PC-3 (cell line): Measurements from ENCODE around the gene ITPR3. TPM values are rescaled to one million over a fixed set of nuclear protein-coding genes. Genes with fewer than 3 reads are reported as not detected.
"Not testable (repeated sequence)": the region's sequence is repeated elsewhere in the genome, so short reads cannot be mapped to it uniquely, and the experiment has no call there.

Experiments
- ATAC-seq: fragments of 200-7000 bp; cut with Tn5 transposase; 2 replicates; pipeline ENCODE4 v1.9.1; 2020; ENCODE audit warnings: mild to moderate bottlenecking, moderate library complexity
- BruUV-seq: library from RNA; stranded (reverse); fragments of 400-500 nt; replicated peaks from 2 replicates; lab custom pipeline; 2021; lab: Mats Ljungman, UMichigan
- CTCF ChIA-PET: fragments of 300-600 bp; sonication (Branson Sonifier 250); formaldehyde crosslinking; loops from one replicate; lab custom pipeline; 2022; ENCODE audit warnings: antibody characterized with exemption; lab: Charles Lee
- POLR2A ChIA-PET: fragments of 300-600 bp; sonication (Branson Sonifier 250); formaldehyde crosslinking; loops from one replicate; lab custom pipeline; 2022; ENCODE audit warnings: antibody characterized with exemption; ENCODE audit not compliant: unreplicated experiment; lab: Charles Lee
- DNase-seq: peaks from one replicate; pipeline ENCODE4 v3.0.0-alpha.2; 2015
- H2AFZ ChIP-seq: fragments of 300-600 bp; sonication (generic); 2 replicates; pipeline ENCODE4 v1.6.0; 2016; ENCODE audit warnings: antibody characterized with exemption, low read length
- H3F3A ChIP-seq: fragments of 300-600 bp; sonication (generic); one replicate; pipeline ENCODE4 v1.6.0; 2017; ENCODE audit warnings: antibody characterized with exemption, low read length, control low read depth, mild to moderate bottlenecking; ENCODE audit not compliant: unreplicated experiment
- H3K27ac ChIP-seq: fragments of 300-600 bp; sonication (generic); 2 replicates; pipeline ENCODE4 v1.5.1; 2016; ENCODE audit warnings: mild to moderate bottlenecking, low read length
- H3K27me3 ChIP-seq: fragments of 300-600 bp; sonication (generic); 2 replicates; pipeline ENCODE4 v1.6.1; 2016; ENCODE audit warnings: low read length, mixed read lengths
- H3K36me3 ChIP-seq: fragments of 300-600 bp; sonication (generic); 2 replicates; pipeline ENCODE4 v1.6.1; 2016; ENCODE audit warnings: low read depth, mixed run types, low read length, mixed read lengths
- H3K4me1 ChIP-seq: fragments of 300-600 bp; sonication (generic); 2 replicates; pipeline ENCODE4 v1.5.1; 2016; ENCODE audit warnings: low read length; ENCODE audit not compliant: insufficient read depth
- H3K4me2 ChIP-seq: fragments of 300-600 bp; sonication (generic); 2 replicates; pipeline ENCODE4 v1.6.0; 2016; ENCODE audit warnings: low read length
- H3K4me3 ChIP-seq: fragments of 300-600 bp; sonication (generic); 2 replicates; pipeline ENCODE4 v1.5.1; 2016; ENCODE audit warnings: mild to moderate bottlenecking, low read length, mixed read lengths
- H3K79me2 ChIP-seq: fragments of 300-600 bp; sonication (generic); 2 replicates; pipeline ENCODE4 v1.6.1; 2017; ENCODE audit warnings: low read length, mixed read lengths
- H3K9ac ChIP-seq: fragments of 300-600 bp; sonication (generic); 2 replicates; pipeline ENCODE4 v1.6.0; 2016; ENCODE audit warnings: mild to moderate bottlenecking, low read length
- H3K9me2 ChIP-seq: fragments of 300-600 bp; sonication (generic); replicated peaks from 2 replicates; pipeline ENCODE4 v1.6.1; 2016; ENCODE audit warnings: mixed run types, low read length, mixed read lengths
- H3K9me3 ChIP-seq: fragments of 300-600 bp; sonication (generic); 2 replicates; pipeline ENCODE4 v1.6.1; 2016; ENCODE audit warnings: low read length, mixed read lengths
- H4K20me1 ChIP-seq: fragments of 300-600 bp; sonication (generic); 2 replicates; pipeline ENCODE4 v1.6.1; 2016; ENCODE audit warnings: low read length, mixed read lengths
- CTCF ChIP-seq: fragments of 300-600 bp; sonication (generic); conservative IDR thresholded peaks from 2 replicates; pipeline ENCODE4 v1.5.1; 2017; ENCODE audit warnings: antibody characterized with exemption, low read depth, mild to moderate bottlenecking, low read length
- EZH2 ChIP-seq: fragments of 300-600 bp; sonication (generic); IDR thresholded peaks from one replicate; pipeline ENCODE4 v1.6.1; 2017; ENCODE audit warnings: antibody characterized with exemption, mild to moderate bottlenecking, low read length; ENCODE audit not compliant: unreplicated experiment
- EZH2phosphoT487 ChIP-seq: fragments of 300-600 bp; sonication (generic); IDR thresholded peaks from 2 replicates; pipeline ENCODE4 v1.6.1; 2018; ENCODE audit warnings: mild to moderate bottlenecking, antibody characterized with exemption, low read length, borderline replicate concordance
- intact Hi-C: fragments of 100-400 bp; cut with micrococcal nuclease; formaldehyde crosslinking; loops from 2 replicates; pipeline ENCODE4 v1.9.0; 2023
- total RNA-seq: library from RNA; depleted of rRNA; stranded (reverse); fragments of >200 nt; gene quantifications from 2 replicates; pipeline ENCODE4 v1.2.3, GENCODE V29; 2014

The ITPR3 gene
- total RNA-seq, 1 experiment from 2014 or later: 41.8 TPM

- Histone ChIP-seq H3K27me3 (no peaks in the 10 kb centered on the region), H3K27ac (no peak overlapping the region), H3K79me2 (peaks cover 78% of the 10 kb centered on the region), H4K20me1 (peaks cover 22% of the 10 kb centered on the region; the same call in 1 of the 2 replicates), H3K4me3 (no peak overlapping the region), H3K36me3 (peaks cover 15% of the 10 kb centered on the region), H3K9ac (no peak overlapping the region), H3K9me3 (no peaks in the 10 kb centered on the region), H3K4me1 (peaks cover 12% of the 10 kb centered on the region), H3K4me2 (no peak overlapping the region), H2AFZ (no peak overlapping the region), H3K9me2 (no peaks in the 10 kb centered on the region), H3F3A (no peaks in the 10 kb centered on the region)
- intact Hi-C loops: no loop called here
- BruUV-seq: no TSS peak
- CTCF ChIA-PET: interaction anchor here (0.6 kb wide), 1 partner anchor 250 kb away, joined by 5 read pairs; no protein-coding TSS in a partner anchor
- DNase-seq (no peak), ATAC-seq (no peak)
- POLR2A ChIA-PET: no interaction called here
- no peak for TF ChIP-seq EZH2phosphoT487
- no peak for TF ChIP-seq EZH2
- TF ChIP-seq CTCF: no peak
Observed at GRCh38 chr6:33628401-33628964, 7.4 kb downstream of the ITPR3 start.

GRCh38 chr6:33630014-33630413, 8.9 kb downstream of the ITPR3 start:
- Histone ChIP-seq H3K4me3 (no peak overlapping the region), H3K36me3 (peaks cover 7% of the 10 kb centered on the region), H3K79me2 (peaks cover 76% of the 10 kb centered on the region), H3K9ac (no peak overlapping the region), H3K9me3 (no peaks in the 10 kb centered on the region), H3F3A (no peaks in the 10 kb centered on the region), H3K27ac (no peak overlapping the region), H3K27me3 (no peaks in the 10 kb centered on the region), H3K4me1 (peaks cover 7% of the 10 kb centered on the region), H3K9me2 (no peaks in the 10 kb centered on the region), H4K20me1 (peaks cover 19% of the 10 kb centered on the region), H3K4me2 (no peak overlapping the region), H2AFZ (no peak overlapping the region)
- no TSS peak for BruUV-seq
- ChIA-PET CTCF (no interaction called here), POLR2A (no interaction called here)
- intact Hi-C loops: loop anchor here (5.0 kb wide), 1 partner anchor 72 kb away; no protein-coding TSS in a partner anchor
- ATAC-seq (no peak), DNase-seq (no peak)
- no peak for TF ChIP-seq CTCF
- TF ChIP-seq EZH2: no peak
- no peak for TF ChIP-seq EZH2phosphoT487

- H3K79me2 ChIP-seq: peaks cover 74% of the 10 kb centered on the region
- H4K20me1 ChIP-seq: peaks cover 22% of the 10 kb centered on the region
- H3K9me3 ChIP-seq, H3K4me2 ChIP-seq, H3K36me3 ChIP-seq, ATAC-seq, H3F3A ChIP-seq, H3K9me2 ChIP-seq, H3K4me3 ChIP-seq, H2AFZ ChIP-seq, DNase-seq, H3K27ac ChIP-seq, CTCF ChIA-PET, H3K27me3 ChIP-seq, H3K9ac ChIP-seq, BruUV-seq, POLR2A ChIA-PET, H3K4me1 ChIP-seq: not testable (repeated sequence)
- intact Hi-C loops: loop anchor here (5.0 kb wide), 1 partner anchor 71 kb away; no protein-coding TSS in a partner anchor
Observed at GRCh38 chr6:33631521-33631920, 10.4 kb downstream of the ITPR3 start.
